ENCODE results near the gene CDYL. TPM values are rescaled to one million over a fixed set of nuclear protein-coding genes. Genes with fewer than 3 reads are reported as not detected.
"Not testable (repeated sequence)": the region's sequence is repeated elsewhere in the genome, so short reads cannot be mapped to it uniquely, and the experiment has no call there.

The CDYL gene
- total RNA-seq, 1 experiment from 2014 or later = 60.8 TPM

- Histone ChIP-seq H3K36me3 (ENCODE audit: low read depth) (no peaks in the 10 kb centered on the region), H3K4me2 (no peak overlapping the region), H3K9me2 (ENCODE audit: insufficient read depth) (no peaks in the 10 kb centered on the region), H2AFZ (no peak overlapping the region), H3K79me2 (ENCODE audit: low read depth) (peaks cover 25% of the 10 kb centered on the region), H4K20me1 (ENCODE audit: insufficient read depth) (no peaks in the 10 kb centered on the region), H3F3A (ENCODE audit: insufficient read depth, low read depth) (no peaks in the 10 kb centered on the region), H3K27me3 (ENCODE audit: insufficient read depth, low read depth) (no peaks in the 10 kb centered on the region), H3K4me1 (replicated peaks; ENCODE audit: insufficient read depth) (no peaks in the 10 kb centered on the region), H3K9me3 (ENCODE audit: insufficient read depth, low read depth) (no peaks in the 10 kb centered on the region), H3K27ac (no peak overlapping the region), H3K4me3 (no peak overlapping the region)
- intact Hi-C loops (cut with micrococcal nuclease; ENCODE audit: unreplicated experiment) = no loop called here
- ChIA-PET CTCF (no interaction called here), POLR2A (ENCODE audit: unreplicated experiment) (no interaction called here)
- no TSS peak for BruUV-seq (replicated peaks)
- TF ChIP-seq CTCF (conservative IDR thresholded peaks at IDR 0.05) = no peak
- TF ChIP-seq EZH2 (IDR thresholded peaks at IDR 0.05; ENCODE audit: low read depth) = no peak
- no peak for DNase-seq
Measured at GRCh38 chr6:4822476-4822875, 46.3 kb downstream of the CDYL start.

GRCh38 chr6:4828187-4828698 is 52.0 kb downstream of the CDYL start:
- intact Hi-C loops (cut with micrococcal nuclease; ENCODE audit: unreplicated experiment) = no loop called here
- no peaks in the 10 kb centered on the region for H4K20me1 ChIP-seq (ENCODE audit: insufficient read depth)
- no TSS peak for BruUV-seq (replicated peaks)
- no peaks in the 10 kb centered on the region for H3K9me3 ChIP-seq (ENCODE audit: insufficient read depth, low read depth)
- H3F3A ChIP-seq (ENCODE audit: insufficient read depth, low read depth) = no peaks in the 10 kb centered on the region
- CTCF ChIA-PET = no interaction called here
- H2AFZ ChIP-seq = no peak overlapping the region
- TF ChIP-seq CTCF (conservative IDR thresholded peaks at IDR 0.05) (no peak), EZH2 (IDR thresholded peaks at IDR 0.05; ENCODE audit: low read depth) (no peak)
- no peaks in the 10 kb centered on the region for H3K36me3 ChIP-seq (ENCODE audit: low read depth)
- DNase-seq = no peak
- no peak overlapping the region for H3K27ac ChIP-seq
- H3K4me1 ChIP-seq (replicated peaks; ENCODE audit: insufficient read depth) = no peaks in the 10 kb centered on the region
- H3K27me3 ChIP-seq (ENCODE audit: insufficient read depth, low read depth) = no peaks in the 10 kb centered on the region
- no peaks in the 10 kb centered on the region for H3K9me2 ChIP-seq (ENCODE audit: insufficient read depth)
- POLR2A ChIA-PET (ENCODE audit: unreplicated experiment) = no interaction called here
- no peak overlapping the region for H3K4me3 ChIP-seq
- no peak overlapping the region for H3K4me2 ChIP-seq
- 0 out of 2 replicates have a peak, but pooled peaks cover 30% of the 10 kb centered on the region for H3K79me2 ChIP-seq (ENCODE audit: low read depth)

DNA sequence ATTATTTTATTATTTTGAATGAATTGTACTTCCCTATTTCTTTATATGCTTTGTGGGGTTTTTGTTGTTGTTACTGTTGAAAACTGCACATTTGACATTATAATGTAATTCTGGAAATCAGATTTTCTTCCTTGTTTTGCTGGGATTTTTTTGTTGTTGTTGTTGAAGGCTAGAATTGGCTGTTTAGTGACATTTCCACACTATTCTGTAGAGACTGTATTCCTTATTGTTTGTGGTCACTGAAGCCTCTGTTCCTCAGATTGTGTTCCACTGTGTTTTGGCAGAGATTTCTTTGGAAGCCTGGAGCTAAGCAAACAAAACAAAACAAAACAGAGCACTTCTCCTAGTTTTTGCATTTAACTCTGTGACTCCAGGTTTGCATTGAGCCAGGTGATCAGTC is 52.9 kb downstream of the CDYL start:
- DNase-seq = no peak
- Histone ChIP-seq H3K9me3 (ENCODE audit: insufficient read depth, low read depth) (no peaks in the 10 kb centered on the region), H2AFZ (no peak overlapping the region), H3K4me2 (no peak overlapping the region), H3K27ac (no peak overlapping the region), H3K9me2 (ENCODE audit: insufficient read depth) (no peaks in the 10 kb centered on the region), H3F3A (ENCODE audit: insufficient read depth, low read depth) (no peaks in the 10 kb centered on the region), H3K36me3 (ENCODE audit: low read depth) (no peaks in the 10 kb centered on the region), H4K20me1 (ENCODE audit: insufficient read depth) (no peaks in the 10 kb centered on the region), H3K79me2 (ENCODE audit: low read depth) (0 out of 2 replicates have a peak, but pooled peaks cover 30% of the 10 kb centered on the region), H3K4me3 (no peak overlapping the region), H3K4me1 (replicated peaks; ENCODE audit: insufficient read depth) (no peaks in the 10 kb centered on the region), H3K27me3 (ENCODE audit: insufficient read depth, low read depth) (no peaks in the 10 kb centered on the region)
- CTCF ChIA-PET = no interaction called here
- no TSS peak for BruUV-seq (replicated peaks)
- no peak for TF ChIP-seq CTCF (conservative IDR thresholded peaks at IDR 0.05)
- TF ChIP-seq EZH2 (IDR thresholded peaks at IDR 0.05; ENCODE audit: low read depth) = no peak
- POLR2A ChIA-PET (ENCODE audit: unreplicated experiment) = no interaction called here
- intact Hi-C loops (cut with micrococcal nuclease; ENCODE audit: unreplicated experiment) = no loop called here

- H3K27ac ChIP-seq; H3K4me1 ChIP-seq (replicated peaks; ENCODE audit: insufficient read depth); H3K9me3 ChIP-seq (ENCODE audit: insufficient read depth, low read depth); intact Hi-C loops (cut with micrococcal nuclease; ENCODE audit: unreplicated experiment); H4K20me1 ChIP-seq (ENCODE audit: insufficient read depth); H2AFZ ChIP-seq; POLR2A ChIA-PET (ENCODE audit: unreplicated experiment); CTCF ChIA-PET; H3K36me3 ChIP-seq (ENCODE audit: low read depth); H3F3A ChIP-seq (ENCODE audit: insufficient read depth, low read depth); H3K4me3 ChIP-seq; DNase-seq; BruUV-seq (replicated peaks); H3K27me3 ChIP-seq (ENCODE audit: insufficient read depth, low read depth); H3K4me2 ChIP-seq; H3K9me2 ChIP-seq (ENCODE audit: insufficient read depth): not testable (repeated sequence)
- H3K79me2 ChIP-seq (ENCODE audit: low read depth) = peaks cover 14% of the 10 kb centered on the region; the same call in 1 of the 2 replicates
Measured at GRCh38 chr6:4835540-4835939, 59.3 kb downstream of the CDYL start.

Measured in PC-9 (cell line).